Nucleus accumbens (tissue), 56 donors: ENCODE results near the gene ACAD10.

ENCODE experiments used
- DNase-seq, 56 donors: peaks; one replicate each; lab custom pipeline; 2025; lab: John Stamatoyannopoulos, UW

Gene ACAD10

DNA sequence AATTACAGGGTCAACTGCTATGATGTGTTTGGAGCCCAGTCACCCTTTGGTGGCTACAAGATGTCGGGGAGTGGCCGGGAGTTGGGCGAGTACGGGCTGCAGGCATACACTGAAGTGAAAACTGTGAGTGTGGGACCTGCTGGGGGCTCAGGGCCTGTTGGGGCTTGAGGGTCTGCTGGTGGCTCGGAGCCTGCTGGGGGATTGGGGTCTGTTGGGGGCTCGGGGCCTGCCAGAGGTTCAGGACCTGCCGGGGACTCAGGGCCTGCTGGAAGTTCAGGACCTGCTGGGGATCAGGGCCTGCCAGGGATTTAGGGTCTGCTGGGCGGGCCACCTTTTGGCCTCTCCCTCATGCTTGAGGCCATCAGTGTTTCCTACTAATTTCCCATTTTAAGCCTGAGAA, 118.0 kb downstream of the ACAD10 start:
- no peak for DNase-seq

GRCh38 chr12:111806304-111806703, 120.5 kb downstream of the ACAD10 start:
- DNase-seq: no peak
